A549 (cell line): ENCODE measurements around the gene OOSP3.

Source experiments
- EP300 ChIP-seq, 2 experiments: fragments of >200 bp; sonication (Bioruptor Twin); formaldehyde crosslinking; IDR thresholded peaks; 2 replicates in 1 of 2; 3 replicates in 1 of 2; pipeline ENCODE4 v1.6.1; 2016 to 2017
- HDAC2 ChIP-seq: fragments of 200-600 bp; sonication (generic); IDR thresholded peaks from 2 replicates; pipeline ENCODE4 v1.6.1; 2016
- RCOR1 ChIP-seq: fragments of 150-350 bp; IDR thresholded peaks from 2 replicates; pipeline ENCODE4 v1.6.1; 2014; ENCODE audit warnings: antibody characterized with exemption, low read length, low read depth
- TF ChIP-seq, protein P1 (sequence below): fragments of >200 bp; sonication (Bioruptor Twin); formaldehyde crosslinking; IDR thresholded peaks from 3 replicates; pipeline ENCODE4 v1.5.1; 2016

DNA sequence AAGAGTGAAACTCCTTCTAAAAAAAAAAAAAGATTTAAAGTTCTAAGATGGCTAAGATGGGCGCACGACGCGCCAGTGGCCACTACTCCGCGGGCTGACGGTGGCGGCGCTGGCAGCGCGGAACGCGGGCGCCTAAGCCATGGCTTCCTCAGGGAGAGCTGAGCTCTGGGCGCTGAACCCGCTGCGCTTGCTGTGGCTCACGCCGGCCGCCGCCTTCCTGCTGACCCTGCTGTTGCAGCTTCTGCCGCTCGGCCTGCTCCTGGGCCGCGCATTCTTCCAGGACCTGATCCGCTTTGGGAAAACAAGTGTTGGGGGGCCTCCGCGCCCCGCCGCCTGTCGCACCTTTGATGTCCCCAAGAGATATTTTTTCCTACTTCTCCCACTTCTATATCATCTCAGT, 19.5 kb downstream of the OOSP3 start:
- TF ChIP-seq, protein P1, sequence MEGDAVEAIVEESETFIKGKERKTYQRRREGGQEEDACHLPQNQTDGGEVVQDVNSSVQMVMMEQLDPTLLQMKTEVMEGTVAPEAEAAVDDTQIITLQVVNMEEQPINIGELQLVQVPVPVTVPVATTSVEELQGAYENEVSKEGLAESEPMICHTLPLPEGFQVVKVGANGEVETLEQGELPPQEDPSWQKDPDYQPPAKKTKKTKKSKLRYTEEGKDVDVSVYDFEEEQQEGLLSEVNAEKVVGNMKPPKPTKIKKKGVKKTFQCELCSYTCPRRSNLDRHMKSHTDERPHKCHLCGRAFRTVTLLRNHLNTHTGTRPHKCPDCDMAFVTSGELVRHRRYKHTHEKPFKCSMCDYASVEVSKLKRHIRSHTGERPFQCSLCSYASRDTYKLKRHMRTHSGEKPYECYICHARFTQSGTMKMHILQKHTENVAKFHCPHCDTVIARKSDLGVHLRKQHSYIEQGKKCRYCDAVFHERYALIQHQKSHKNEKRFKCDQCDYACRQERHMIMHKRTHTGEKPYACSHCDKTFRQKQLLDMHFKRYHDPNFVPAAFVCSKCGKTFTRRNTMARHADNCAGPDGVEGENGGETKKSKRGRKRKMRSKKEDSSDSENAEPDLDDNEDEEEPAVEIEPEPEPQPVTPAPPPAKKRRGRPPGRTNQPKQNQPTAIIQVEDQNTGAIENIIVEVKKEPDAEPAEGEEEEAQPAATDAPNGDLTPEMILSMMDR, result no peak
- no peak for TF ChIP-seq HDAC2
- no peak for TF ChIP-seq RCOR1
- no peak for TF ChIP-seq EP300 (IDR thresholded peaks at IDR 0.05)
